Stimulated activated CD8-positive, alpha-beta memory T cell treated with anti-CD3 and anti-CD28 coated beads, Interleukin-15, amount 100 ng/mL, for 1 hour (primary cell): ENCODE results near the gene ATL1.
"Not testable (repeated sequence)": the region's sequence is repeated elsewhere in the genome, so short reads cannot be mapped to it uniquely, and the experiment has no call there.

Experiments
- DNase-seq: peaks from one replicate; pipeline ENCODE4 v3.0.0-alpha.2; 2020; ENCODE audit warnings: low read depth

The ATL1 gene

GRCh38 chr14:50534997-50535396 is 24.9 kb upstream of the ATL1 start:
- no peak for DNase-seq

GRCh38 chr14:50538034-50538433 is 21.9 kb upstream of the ATL1 start:
- not testable (repeated sequence) for DNase-seq

- DNase-seq, result no peak
Measured at GRCh38 chr14:50539051-50539450, 20.9 kb upstream of the ATL1 start.

- DNase-seq, result no peak
Measured at GRCh38 chr14:50541159-50541567, 18.8 kb upstream of the ATL1 start.

GRCh38 chr14:50542941-50543418 is 17.0 kb upstream of the ATL1 start:
- DNase-seq, result no peak

GRCh38 chr14:50544911-50545310 is 15.0 kb upstream of the ATL1 start:
- DNase-seq, result no peak

GRCh38 chr14:50545618-50546017 is 14.3 kb upstream of the ATL1 start:
- DNase-seq, result no peak

GRCh38 chr14:50550294-50550693 is 9.7 kb upstream of the ATL1 start:
- DNase-seq, result no peak

GRCh38 chr14:50551877-50552276 is 8.1 kb upstream of the ATL1 start:
- DNase-seq, result no peak

GRCh38 chr14:50552796-50553195 is 7.1 kb upstream of the ATL1 start:
- not testable (repeated sequence) for DNase-seq

- DNase-seq, result no peak
Measured at GRCh38 chr14:50560931-50561285, 963 bp downstream of the ATL1 start.

- DNase-seq, result no peak
Measured at GRCh38 chr14:50562841-50563240, 2.9 kb downstream of the ATL1 start.

GRCh38 chr14:50569714-50570274 is 9.8 kb downstream of the ATL1 start:
- no peak for DNase-seq

GRCh38 chr14:50573862-50574261 is 13.9 kb downstream of the ATL1 start:
- DNase-seq, result no peak

GRCh38 chr14:50575769-50576168 is 15.8 kb downstream of the ATL1 start:
- DNase-seq, result no peak

- DNase-seq, result no peak
Measured at GRCh38 chr14:50577982-50578381, 18.0 kb downstream of the ATL1 start.

- DNase-seq, result no peak
Measured at GRCh38 chr14:50578433-50578832, 18.5 kb downstream of the ATL1 start.

GRCh38 chr14:50590464-50590863 is 30.5 kb downstream of the ATL1 start:
- DNase-seq, result no peak

GRCh38 chr14:50594577-50595316 is 34.8 kb downstream of the ATL1 start:
- no peak for DNase-seq

GRCh38 chr14:50598765-50599164 is 38.8 kb downstream of the ATL1 start:
- no peak for DNase-seq

GRCh38 chr14:50599700-50600444 is 39.9 kb downstream of the ATL1 start:
- DNase-seq, result no peak

- DNase-seq, result no peak
Measured at GRCh38 chr14:50600849-50601248, 40.9 kb downstream of the ATL1 start.

- no peak for DNase-seq
Measured at GRCh38 chr14:50601394-50601793, 41.4 kb downstream of the ATL1 start.
